Measurements from ENCODE around the gene ACBD6. TPM values are rescaled to one million over a fixed set of nuclear protein-coding genes. Genes with fewer than 3 reads are reported as not detected.

ACBD6 gene
- total RNA-seq, 1 experiment from 2014 or later = 48.5 TPM

DNA sequence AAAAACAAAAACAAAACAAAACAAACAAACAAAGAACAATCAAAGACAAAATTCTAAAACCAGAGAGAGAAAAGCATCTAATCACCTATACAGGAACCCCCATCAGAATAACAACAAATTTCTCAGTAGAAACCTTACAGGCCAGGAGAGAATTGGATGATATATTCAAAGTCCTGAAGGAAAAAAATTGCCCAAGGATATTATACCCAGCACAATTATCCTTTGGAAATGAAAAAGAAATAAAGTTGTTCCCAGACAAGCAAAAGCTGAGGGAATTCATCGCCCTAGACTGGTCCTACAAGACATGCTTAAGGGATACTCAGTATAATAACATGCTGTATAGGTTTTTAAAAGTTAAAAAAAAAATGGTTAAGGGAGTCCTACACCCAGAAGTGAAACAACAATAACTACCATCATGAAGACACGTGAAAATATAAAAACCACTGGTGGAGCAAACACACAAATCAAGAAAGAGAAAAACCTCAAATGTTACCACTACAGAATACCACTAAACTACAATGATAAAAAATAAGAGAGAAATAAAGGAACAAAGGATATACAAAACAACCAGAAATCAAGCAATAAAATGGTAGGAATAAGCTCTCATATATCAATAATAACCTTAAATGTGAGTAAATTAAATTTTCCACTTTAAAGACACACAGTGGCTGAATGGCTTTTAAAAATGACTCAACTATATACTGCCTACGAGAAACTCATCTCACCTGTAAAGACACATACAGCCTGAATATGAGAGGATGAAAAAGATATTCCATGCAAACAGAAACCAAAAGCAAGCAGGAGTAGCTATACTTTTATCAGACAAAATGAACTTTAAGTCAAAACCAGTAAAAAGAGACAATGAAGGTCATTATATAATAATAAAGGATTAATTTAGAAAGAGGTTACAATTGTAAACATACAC lies 121.9 kb downstream of the ACBD6 start:
- in situ Hi-C loops (cut with HindIII; ENCODE audit: low pct_unique_long_range_greater_than_20kb, low sequenced_read_pairs) = no loop called here
- DNase-seq (ENCODE audit: low read depth, low spot score) = no peak
- no peak for TF ChIP-seq TCF7L2 (IDR thresholded peaks at IDR 0.05; ENCODE audit: low read depth, low read length)
- TF ChIP-seq, protein P1, sequence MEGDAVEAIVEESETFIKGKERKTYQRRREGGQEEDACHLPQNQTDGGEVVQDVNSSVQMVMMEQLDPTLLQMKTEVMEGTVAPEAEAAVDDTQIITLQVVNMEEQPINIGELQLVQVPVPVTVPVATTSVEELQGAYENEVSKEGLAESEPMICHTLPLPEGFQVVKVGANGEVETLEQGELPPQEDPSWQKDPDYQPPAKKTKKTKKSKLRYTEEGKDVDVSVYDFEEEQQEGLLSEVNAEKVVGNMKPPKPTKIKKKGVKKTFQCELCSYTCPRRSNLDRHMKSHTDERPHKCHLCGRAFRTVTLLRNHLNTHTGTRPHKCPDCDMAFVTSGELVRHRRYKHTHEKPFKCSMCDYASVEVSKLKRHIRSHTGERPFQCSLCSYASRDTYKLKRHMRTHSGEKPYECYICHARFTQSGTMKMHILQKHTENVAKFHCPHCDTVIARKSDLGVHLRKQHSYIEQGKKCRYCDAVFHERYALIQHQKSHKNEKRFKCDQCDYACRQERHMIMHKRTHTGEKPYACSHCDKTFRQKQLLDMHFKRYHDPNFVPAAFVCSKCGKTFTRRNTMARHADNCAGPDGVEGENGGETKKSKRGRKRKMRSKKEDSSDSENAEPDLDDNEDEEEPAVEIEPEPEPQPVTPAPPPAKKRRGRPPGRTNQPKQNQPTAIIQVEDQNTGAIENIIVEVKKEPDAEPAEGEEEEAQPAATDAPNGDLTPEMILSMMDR (IDR thresholded peaks at IDR 0.05) = no peak
- TF ChIP-seq, protein P2, sequence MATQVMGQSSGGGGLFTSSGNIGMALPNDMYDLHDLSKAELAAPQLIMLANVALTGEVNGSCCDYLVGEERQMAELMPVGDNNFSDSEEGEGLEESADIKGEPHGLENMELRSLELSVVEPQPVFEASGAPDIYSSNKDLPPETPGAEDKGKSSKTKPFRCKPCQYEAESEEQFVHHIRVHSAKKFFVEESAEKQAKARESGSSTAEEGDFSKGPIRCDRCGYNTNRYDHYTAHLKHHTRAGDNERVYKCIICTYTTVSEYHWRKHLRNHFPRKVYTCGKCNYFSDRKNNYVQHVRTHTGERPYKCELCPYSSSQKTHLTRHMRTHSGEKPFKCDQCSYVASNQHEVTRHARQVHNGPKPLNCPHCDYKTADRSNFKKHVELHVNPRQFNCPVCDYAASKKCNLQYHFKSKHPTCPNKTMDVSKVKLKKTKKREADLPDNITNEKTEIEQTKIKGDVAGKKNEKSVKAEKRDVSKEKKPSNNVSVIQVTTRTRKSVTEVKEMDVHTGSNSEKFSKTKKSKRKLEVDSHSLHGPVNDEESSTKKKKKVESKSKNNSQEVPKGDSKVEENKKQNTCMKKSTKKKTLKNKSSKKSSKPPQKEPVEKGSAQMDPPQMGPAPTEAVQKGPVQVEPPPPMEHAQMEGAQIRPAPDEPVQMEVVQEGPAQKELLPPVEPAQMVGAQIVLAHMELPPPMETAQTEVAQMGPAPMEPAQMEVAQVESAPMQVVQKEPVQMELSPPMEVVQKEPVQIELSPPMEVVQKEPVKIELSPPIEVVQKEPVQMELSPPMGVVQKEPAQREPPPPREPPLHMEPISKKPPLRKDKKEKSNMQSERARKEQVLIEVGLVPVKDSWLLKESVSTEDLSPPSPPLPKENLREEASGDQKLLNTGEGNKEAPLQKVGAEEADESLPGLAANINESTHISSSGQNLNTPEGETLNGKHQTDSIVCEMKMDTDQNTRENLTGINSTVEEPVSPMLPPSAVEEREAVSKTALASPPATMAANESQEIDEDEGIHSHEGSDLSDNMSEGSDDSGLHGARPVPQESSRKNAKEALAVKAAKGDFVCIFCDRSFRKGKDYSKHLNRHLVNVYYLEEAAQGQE (IDR thresholded peaks at IDR 0.05; ENCODE audit: insufficient read depth in 1 of 2, low read depth in 2 of 2, low read length in 1 of 2) = no peak
- TF ChIP-seq SIN3A (IDR thresholded peaks at IDR 0.05; ENCODE audit: borderline replicate concordance, insufficient read depth, low read depth, low read length) = no peak
- no peak for TF ChIP-seq POLR2AphosphoS5 (IDR thresholded peaks at IDR 0.05; ENCODE audit: low read depth, low read length)
- Histone ChIP-seq H3K4me3 (ENCODE audit: low read depth in 2 of 2, low read length in 2 of 2) (no peak overlapping the region), H3K9me3 (ENCODE audit: control insufficient read depth, insufficient read depth, low read depth, low read length) (peaks cover 31% of the 10 kb centered on the region; the same call in 1 of the 2 replicates), H3K27ac (ENCODE audit: low read length) (no peak overlapping the region), H3K27me3 (ENCODE audit: control insufficient read depth, insufficient read depth, low read length) (no peaks in the 10 kb centered on the region), H3K4me1 (ENCODE audit: control insufficient read depth, insufficient read depth, low read length) (no peaks in the 10 kb centered on the region), H3K36me3 (ENCODE audit: control insufficient read depth, insufficient read depth, low read length) (no peaks in the 10 kb centered on the region)
- intact Hi-C loops (cut with micrococcal nuclease; ENCODE audit: unreplicated experiment) = no loop called here
- no TSS peak for BruUV-seq (replicated peaks)
- CTCF ChIA-PET = no interaction called here
- ATAC-seq = no peak
- POLR2A ChIA-PET = no interaction called here

DNA sequence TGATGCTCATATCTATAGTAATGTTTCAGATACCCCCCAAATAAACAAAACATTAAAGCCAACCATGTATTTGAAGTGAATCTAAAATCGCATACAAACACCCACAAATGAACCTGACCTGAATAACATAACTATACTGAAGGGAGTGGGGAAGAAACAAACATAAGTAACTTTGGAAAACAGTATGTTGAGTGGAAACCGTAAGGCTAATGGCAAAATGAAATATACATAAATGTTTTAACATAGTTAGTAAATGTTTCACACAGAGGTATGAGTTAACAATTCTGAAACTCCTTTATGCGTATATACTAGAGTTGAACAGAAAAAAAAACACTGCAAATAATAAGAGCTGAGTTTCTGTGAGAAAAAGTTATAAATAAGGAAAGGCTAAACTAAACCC lies 125.6 kb downstream of the ACBD6 start:
- ATAC-seq = no peak
- Histone ChIP-seq H3K9me3 (ENCODE audit: control insufficient read depth, insufficient read depth, low read depth, low read length) (peaks cover 23% of the 10 kb centered on the region; the same call in 1 of the 2 replicates), H3K27ac (ENCODE audit: low read length) (no peak overlapping the region), H3K36me3 (ENCODE audit: control insufficient read depth, insufficient read depth, low read length) (no peaks in the 10 kb centered on the region), H3K27me3 (ENCODE audit: control insufficient read depth, insufficient read depth, low read length) (no peaks in the 10 kb centered on the region), H3K4me1 (ENCODE audit: control insufficient read depth, insufficient read depth, low read length) (no peaks in the 10 kb centered on the region), H3K4me3 (ENCODE audit: low read depth in 2 of 2, low read length in 2 of 2) (no peak overlapping the region)
- ChIA-PET CTCF (no interaction called here), POLR2A (no interaction called here)
- intact Hi-C loops (cut with micrococcal nuclease; ENCODE audit: unreplicated experiment) (no loop called here), in situ Hi-C loops (cut with HindIII; ENCODE audit: low pct_unique_long_range_greater_than_20kb, low sequenced_read_pairs) (no loop called here)
- DNase-seq (ENCODE audit: low read depth, low spot score) = no peak
- TF ChIP-seq, protein P2 (IDR thresholded peaks at IDR 0.05; ENCODE audit: insufficient read depth in 1 of 2, low read depth in 2 of 2, low read length in 1 of 2) = no peak
- TF ChIP-seq TCF7L2 (IDR thresholded peaks at IDR 0.05; ENCODE audit: low read depth, low read length) = no peak
- TF ChIP-seq POLR2AphosphoS5 (IDR thresholded peaks at IDR 0.05; ENCODE audit: low read depth, low read length) = no peak
- TF ChIP-seq, protein P1 (IDR thresholded peaks at IDR 0.05) = no peak
- no peak for TF ChIP-seq SIN3A (IDR thresholded peaks at IDR 0.05; ENCODE audit: borderline replicate concordance, insufficient read depth, low read depth, low read length)
- no TSS peak for BruUV-seq (replicated peaks)

Data from Panc1 (cell line).